Kidney tubule cell (primary cell): ENCODE results near the gene IL1R1.
A peak's percentile ranks its signal among the peaks of the same experiment; 100 is the strongest.
"Not testable (repeated sequence)": the region's sequence is repeated elsewhere in the genome, so short reads cannot be mapped to it uniquely, and the experiment has no call there.

Experiments
- DNase-seq: peaks from one replicate; pipeline ENCODE4 v3.0.0-alpha.2; 2018; ENCODE audit warnings: low spot score

Gene IL1R1

DNA sequence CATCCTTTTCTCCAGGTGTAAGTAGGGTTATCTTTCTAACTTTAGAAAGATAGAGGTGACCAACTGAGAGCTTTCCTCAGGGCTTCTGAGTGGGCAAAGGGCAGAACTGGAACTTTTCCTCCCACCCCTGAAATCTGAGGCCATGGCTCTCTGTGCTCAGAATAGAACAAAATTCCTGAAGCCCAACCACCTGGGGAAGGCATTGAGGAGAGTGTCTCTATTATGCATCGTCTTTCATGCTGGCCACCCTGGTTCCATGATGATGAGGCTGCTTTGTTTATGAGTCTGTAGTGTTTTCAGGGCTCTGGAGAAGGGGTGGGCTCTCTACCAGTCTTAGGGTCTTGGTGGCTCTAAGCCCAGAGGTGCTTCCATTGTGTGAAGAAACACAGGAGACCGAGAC, 30.7 kb upstream of the IL1R1 start:
- DNase-seq: peak; percentile 44

DNA sequence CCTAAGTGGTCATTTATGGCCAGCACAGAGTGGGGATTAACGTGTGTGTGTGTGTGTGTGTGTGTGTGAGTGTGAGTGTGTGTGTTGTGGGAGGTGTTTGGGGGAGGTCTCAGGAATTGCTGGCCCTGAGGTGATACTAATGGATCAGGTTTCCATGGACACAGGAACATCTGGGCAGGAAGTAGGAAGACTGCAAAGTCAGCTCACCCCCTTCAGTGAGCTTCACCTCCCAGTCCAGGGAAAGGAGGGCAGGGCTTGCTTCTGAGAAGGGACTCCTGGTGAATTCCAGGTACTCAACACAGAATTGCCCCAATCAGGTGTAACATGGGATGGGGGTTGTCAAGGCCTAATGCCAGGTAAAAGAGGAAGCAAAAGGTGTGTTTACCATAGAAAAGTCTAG, 30.3 kb upstream of the IL1R1 start:
- DNase-seq: peak; percentile 41

DNA sequence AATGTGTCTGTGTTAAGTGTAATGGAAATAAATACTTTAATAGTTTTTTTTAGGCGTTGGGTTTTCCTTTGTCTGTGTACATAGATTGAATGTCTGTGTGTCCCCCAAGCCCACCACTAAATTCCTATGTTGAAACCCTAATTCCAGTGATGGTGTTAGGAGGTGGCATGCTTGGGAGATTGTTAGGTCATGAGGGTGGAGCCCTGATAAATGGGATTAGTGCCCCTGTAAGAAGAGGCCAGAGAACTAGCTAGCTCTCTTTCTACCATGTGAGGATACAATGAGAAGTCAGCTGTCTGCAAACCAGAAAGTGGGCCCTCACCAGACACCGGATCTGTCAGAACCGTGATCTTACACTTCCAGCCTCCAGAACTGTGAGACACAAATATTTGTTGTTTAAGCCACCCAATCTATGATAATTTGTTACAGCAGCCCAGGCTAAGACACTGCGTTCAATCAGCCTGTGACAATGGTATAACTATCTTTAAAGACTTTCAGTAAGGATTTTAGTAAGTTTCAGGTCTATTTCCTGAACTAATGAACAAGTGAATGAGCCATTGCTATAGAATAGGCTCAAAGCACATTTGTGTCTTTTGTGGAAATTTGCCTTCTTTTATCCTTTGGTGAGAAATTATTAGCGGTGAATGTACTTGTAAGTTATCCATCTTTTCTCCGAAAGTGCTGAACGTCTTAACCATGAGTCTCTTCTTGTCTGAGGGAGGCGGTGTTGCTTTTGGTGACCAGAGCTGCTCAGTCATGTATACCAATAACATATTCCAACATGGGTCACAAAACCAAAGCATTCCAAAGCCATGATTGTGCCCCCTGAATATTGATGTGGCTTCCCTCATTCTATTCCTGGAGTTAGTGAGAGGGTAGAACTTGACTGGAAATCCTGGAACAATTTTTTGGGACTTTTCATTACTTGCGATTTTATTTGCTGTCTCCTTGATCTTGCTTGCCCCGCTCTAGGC, 29.6 kb upstream of the IL1R1 start:
- DNase-seq: peak; percentile 89

DNA sequence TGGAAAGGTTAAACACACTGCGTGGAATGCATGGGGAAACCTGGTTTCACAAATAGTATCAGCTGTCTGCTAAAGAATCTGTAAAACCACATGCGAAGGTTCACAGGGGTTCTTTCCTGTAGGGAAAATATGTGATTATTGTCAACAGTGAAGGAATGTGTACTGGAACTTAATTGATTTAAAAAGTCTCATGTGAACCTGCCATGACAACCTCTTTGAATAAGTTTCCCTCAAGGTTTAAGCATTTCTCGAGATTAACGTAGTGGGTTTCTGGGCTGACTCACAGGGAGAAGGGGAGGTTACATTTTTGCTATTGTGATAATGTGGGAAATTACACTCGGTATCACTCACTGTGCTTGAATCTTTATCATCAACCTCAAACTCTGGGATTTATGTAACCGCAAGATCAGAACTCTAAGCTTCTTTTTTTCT, 28.2 kb upstream of the IL1R1 start:
- peak; percentile 92 for DNase-seq

DNA sequence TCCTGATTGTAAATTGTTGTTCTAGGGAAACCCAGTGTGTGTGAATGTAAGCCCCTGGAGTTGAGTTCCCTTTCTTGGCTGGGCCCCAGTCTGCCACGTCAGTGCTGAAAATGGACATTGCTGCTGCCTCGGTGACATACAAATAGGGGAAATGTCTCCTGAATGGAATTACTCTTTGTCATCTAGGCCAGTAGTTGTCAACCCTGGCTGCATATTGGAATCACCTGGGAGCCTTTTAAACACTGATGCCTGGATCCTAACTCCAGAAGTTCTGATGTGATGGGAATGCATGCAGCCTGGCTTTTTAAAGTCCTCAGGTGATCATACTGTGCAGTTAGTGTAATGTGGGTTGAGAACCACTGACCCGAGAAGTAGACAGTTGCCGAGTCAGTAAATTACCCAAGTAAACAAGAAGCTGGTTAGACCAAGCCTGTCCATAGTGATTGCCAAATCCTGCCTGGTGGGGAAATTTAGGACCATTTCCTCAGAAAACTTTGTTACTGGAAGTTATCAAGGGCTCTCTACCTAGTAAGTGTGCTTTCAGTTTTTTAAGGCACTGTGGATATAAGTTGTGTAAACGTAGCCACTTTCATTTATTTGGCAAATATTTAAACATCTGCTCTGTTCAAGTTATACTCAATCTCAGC, 27.6 kb upstream of the IL1R1 start:
- DNase-seq: peak; percentile 78

DNA sequence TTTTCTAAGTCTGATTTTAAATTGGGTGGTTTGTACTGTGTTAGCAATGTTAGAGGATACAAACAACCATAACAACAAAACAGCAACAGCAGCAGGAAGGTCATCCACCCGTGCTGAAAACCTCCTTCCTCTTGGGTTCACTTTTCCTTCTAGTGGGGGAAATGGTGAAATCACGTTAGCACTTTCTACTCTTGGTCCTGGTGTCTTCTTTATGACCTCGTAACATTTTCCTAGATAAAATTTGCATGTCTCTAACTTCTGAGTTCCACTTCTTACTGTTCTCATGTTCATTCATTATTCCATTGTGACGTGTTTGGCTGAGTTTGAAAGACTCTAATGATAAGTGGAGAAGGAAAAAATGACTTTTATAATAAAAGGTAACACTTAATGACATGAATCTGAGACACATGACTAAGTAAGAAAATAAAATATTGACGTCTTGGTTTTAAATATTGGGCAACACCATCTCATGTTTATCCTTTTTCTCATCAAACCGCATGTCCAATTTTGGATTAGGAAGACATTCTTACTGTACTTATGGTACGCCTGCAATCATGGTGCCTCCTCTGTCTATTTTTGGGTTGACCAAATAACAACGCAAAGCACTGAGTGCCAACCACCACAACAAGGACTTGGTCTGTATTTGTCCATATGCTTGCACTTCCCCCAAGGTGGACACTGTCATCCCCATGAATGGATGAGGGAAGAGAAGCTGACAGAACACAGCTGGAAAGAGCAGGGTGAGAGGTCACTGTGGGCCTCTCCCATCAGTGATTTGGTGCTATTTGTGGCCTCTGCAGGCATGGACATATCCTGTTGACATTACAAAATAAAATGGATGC, 25.7 kb upstream of the IL1R1 start:
- DNase-seq: no peak

DNA sequence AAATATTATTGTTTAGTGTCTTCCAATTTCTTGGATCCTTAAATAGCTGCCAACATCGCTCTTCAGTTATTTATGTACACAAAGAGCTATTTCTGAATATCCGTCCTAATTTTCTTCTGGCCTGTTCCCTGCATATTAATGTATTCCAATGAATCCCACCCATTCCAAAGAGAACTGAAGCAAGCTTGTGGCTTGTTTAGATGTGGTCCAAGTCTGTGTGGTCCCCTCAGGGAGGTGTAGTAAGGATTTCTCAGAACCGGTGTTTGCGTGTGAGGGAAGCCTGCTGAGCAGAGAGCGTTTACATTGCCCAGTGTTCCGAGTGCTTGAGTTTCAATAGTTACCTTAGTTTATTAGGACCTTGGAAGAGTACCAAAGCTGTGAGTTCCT, 25.1 kb upstream of the IL1R1 start:
- no peak for DNase-seq

DNA sequence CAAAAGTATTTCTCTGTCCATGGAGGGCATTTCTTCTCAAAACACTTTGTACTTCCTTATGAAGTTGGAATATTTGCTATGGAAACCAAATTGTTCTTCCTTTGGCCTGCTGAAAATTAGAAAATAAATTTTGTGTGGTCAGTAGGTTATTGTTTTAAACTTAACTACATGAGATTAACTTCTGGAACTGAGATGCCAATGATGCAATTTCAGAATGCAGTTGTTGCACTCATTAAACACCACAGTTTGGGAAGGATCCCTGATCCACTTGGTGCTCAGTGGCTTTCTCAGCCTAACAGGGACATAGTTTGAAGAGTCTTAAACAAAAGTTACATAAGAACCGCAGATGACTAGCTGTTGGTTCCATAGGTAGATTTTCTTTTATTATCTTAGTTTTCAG, 23.3 kb upstream of the IL1R1 start:
- DNase-seq: no peak

DNA sequence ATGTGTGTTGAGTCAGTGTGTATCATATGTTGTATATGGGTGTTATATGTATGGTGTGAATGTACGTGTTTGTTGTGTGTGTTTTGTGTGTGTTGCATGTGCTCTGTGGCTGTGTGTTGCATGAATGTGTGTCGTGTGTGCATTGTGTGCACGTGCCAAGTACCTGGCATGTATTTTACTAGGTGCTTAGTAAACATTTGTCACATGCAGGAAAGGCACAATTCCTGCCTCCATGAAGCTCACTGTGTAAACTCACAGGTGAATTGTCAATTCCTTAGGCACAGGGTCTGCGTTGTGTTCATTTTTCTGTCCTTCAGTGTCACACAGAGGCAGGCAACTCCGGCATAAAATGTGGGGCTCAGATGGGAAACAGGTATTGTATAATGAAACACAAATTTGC, 22.3 kb upstream of the IL1R1 start:
- DNase-seq: no peak

DNA sequence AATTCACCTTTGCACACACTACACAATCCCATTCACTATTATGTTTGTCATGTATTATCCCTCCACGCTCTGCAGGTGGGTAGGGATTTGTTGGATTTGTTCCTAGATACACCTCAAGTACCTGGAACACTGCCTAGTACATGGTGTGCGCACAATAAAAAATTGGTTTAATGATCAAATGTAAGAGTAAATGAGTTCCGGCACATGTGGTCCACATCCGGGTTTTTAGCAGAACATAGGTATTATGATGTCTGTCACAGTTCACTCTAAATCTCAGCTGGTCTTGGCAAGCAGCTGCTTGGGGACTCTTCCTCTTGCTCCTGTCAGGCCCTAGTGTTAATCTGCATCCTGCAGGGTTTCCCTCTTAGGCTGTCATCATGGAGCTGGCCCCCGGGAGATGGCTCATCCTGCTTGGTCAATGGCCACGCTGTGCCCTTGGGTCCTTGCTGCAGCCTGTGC, 21.8 kb upstream of the IL1R1 start:
- no peak for DNase-seq

DNA sequence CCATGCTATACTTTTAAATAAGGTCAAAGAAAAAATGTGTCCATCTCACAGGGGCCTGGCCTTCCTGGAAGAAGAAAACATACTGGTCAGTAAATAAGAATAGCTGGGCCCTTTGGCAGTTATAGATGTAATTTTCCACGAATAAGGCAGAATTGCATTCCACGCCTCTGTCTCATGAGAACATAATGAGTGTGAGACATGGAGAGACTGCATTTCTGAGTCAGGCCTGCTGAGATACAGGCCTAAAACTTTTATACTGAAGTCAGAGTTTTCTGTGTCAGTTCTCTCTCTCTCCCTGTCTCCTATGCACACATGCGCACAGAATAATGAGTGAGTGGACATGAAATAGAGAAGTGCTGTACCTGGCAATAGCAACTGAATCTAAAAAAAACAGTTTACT, 20.4 kb upstream of the IL1R1 start:
- peak; percentile 84 for DNase-seq

DNA sequence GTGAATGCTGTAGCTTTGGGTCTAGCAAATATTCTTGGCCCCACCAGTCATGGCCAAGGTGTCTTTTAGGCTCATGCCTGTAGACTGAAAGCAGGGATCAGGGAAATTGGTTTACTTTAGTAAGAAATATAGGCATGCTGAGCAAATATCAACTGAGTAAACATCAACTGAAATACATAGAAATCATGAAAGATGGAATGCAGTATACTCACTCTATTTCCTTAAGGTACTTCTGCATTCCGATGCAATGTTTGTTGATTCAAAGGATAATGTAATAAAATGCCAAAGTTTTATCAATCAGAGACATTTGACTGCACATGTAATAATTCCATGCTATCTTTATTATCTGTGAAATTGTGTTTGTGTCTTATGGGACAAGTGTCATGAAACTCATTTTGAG, 19.6 kb upstream of the IL1R1 start:
- DNase-seq: no peak

DNA sequence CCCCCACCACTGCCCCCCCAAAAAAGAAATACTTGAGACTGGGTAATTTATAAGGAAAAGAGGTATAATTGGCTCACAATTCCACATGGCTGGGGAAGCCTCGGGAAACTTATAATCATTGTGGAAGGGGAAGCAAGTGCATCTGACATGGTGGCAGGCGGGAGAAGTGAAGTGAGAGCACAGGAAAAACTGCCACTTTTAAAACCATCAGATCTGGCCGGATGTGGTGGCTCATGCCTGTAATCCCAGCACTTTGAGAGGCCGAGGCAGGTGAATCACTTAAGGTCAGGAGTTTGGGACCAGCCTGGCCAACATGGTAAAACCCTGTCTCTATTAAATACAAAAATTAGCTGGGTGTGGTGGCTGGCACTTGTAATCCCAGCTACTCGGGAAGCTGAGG, 18.1 kb upstream of the IL1R1 start:
- not testable (repeated sequence) for DNase-seq

DNA sequence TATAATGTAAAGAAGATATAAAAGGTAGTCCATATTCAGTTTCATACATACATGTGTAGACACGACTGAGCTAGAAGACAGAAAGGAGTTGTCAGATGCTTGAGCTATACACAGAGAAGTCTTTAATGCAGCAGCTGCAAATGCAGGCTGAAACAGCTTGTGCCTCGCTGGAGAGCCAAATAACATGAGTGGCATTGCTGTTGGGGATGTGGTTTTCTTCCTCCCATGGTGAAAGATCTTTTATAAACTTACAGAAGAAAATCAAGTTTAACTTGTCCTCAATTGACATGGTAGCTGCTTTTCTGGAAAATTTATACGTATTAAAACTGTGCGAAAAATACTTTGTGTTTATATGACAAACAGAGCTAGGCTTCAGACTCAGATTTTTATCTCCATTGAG, 16.4 kb upstream of the IL1R1 start:
- DNase-seq: no peak

DNA sequence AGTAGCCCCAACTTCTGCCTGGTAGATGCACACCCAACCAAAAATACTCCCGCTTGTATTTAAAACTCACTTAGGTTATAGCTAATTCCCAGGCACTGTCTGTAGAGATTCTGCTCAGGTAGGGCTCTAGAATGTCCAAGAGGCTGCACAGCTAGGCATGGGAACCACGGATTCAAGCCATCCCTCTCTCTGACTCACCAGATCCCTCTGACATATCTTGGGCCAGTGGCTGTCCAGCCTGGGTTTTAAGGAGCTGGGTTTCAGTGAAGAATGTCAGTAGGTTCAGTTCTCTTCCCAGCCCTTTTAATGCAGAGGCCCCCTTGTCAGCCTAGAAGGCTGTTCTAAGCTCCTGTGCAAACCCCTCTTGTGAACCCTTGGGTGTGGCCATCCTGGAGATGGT, 15.9 kb upstream of the IL1R1 start:
- peak; percentile 45 for DNase-seq

DNA sequence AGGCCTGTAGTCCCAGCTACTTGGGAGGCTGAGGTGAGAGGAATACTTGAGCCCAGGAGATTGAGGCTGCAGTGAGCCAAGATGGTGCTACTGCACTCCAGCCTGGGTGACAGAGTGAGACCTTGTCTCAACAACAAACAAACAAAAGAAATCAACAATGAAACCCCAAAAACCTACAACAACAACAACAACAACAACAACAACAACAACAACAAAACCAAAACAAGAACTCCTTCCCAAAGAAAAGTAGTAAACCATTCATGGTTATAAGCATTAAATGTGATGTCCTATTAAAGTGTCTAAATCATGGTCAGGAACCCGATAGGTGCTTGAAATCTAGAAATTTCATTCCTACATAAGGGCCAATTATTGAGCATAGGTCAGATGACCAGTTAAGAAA, 13.5 kb upstream of the IL1R1 start:
- no peak for DNase-seq

DNA sequence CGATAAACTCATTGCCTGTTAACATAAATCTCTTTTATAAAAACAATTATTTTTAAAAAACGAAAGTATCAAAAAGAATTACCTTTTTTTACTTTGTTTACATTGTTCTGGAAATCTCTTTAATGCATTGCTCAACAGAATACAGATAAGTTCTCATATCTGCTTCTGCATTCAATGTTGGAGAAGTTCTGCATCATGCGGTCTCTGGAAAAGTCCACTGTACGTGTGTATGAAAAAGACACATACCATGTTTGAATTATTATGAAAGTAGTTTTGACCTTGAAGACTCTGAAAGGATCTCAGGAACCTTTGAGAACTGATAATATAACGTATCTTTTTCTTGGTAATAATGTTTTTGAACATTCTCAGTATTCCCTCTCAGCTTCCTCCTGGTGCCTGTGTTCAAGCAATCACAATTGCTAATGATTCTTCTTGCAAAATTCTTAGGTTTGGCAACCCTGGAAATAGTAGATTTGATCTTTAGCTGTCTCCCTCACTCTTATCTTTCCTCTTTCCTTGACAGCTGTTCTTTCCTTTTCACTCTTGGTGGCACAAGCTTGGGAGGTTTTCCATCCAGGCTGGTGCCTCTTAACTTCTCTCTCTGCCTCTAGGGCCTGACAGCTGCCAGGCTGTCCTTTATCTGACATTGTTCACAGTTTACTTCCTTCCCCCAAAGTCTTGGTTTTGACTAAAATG, 12.4 kb upstream of the IL1R1 start:
- DNase-seq: no peak

DNA sequence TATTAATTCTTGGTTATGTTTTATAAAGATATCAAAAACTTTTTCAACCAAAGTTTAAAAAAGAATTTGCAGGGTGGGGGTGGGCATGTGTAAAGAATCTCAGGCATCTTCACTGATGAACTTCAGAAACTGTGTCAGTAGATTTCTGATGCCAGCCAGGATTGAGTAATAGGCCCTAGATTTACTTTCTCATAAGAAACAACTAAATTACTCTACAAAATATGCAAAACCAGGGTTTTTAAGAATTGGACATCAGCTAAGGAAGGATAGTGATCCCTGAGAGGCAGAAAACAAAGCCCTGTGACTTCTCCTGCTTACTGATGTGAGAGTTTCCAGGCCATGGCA, 11.9 kb upstream of the IL1R1 start:
- no peak for DNase-seq

DNA sequence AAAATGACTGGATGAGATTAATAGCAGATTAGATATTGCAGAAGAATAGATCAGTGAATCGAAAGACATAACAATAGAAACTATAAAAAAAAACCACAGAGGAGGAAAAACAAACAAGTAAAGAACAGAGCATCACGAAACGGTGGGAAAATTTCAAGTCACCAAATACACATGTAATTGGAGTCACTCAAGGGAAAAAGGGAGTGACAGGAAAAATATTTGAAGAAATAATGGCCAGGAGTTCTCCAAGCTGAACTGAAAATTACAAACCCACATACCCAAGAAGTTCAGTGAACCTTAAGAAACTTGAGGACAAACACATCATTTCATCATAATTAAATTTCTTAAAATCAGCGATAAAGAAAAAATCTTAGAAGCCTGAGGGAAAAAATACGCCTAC, 11.0 kb upstream of the IL1R1 start:
- no peak for DNase-seq

DNA sequence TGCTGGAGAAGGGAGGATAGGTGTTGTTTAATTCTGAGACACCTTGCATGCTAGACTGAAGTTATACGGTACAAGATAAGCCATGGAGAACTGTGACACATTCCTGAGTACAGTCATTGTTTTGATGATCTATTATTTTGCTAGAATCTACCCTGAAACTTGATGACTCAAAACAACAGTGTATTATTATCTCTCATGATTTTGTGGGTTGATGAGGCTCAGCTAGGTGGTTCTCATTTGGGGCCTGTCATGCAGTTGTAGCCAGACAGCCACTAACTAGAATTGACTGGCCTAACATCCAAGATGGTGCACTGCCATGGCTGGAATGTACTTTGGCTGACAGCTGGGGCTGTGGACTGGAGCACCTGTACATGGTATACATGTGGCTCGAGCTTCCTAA, 5.4 kb upstream of the IL1R1 start:
- DNase-seq: peak; percentile 75

DNA sequence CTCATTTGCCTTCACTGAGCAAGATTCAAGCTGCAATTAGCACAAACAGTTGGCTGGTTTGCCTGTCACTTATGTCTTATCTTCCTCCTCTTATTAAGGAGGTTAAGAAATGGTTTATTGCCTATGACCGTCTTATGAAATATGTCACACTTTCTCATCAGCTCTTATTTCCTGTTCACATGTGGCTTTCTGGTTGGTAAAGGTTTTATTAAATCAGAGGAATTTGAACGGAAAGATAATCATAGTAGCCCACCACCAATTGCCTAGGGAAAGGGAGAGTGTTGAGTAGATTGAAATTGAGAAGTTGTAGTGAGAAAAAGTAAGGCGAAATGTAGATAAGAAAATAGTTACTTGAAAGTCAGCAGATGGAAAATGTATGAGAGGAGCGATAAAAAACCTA, 4.2 kb upstream of the IL1R1 start:
- no peak for DNase-seq

DNA sequence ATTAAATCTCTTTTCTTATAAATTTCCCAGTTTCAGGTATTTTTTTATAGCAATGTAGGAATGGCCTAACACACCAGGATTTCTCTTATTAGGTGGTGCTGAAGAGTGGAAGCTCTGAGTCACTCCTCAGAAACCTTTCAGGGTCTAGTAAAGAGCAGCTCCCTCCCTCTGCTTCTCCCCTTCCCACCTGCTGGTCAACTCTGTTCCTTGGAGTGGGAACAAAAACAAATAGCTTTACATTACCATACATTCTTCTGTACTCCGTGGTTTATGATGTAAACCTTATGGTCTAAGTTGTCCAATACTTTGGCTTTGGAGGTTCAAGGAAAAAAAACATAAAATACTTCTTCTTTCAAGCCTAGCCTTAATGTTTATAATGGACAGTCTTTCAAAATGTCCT, 2.7 kb upstream of the IL1R1 start:
- DNase-seq: no peak
